Measurements from ENCODE around the gene KLRC4.
"Not testable (repeated sequence)": the region's sequence is repeated elsewhere in the genome, so short reads cannot be mapped to it uniquely, and the experiment has no call there.

Gene KLRC4, protein sequence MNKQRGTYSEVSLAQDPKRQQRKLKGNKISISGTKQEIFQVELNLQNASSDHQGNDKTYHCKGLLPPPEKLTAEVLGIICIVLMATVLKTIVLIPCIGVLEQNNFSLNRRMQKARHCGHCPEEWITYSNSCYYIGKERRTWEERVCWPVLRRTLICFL

DNA sequence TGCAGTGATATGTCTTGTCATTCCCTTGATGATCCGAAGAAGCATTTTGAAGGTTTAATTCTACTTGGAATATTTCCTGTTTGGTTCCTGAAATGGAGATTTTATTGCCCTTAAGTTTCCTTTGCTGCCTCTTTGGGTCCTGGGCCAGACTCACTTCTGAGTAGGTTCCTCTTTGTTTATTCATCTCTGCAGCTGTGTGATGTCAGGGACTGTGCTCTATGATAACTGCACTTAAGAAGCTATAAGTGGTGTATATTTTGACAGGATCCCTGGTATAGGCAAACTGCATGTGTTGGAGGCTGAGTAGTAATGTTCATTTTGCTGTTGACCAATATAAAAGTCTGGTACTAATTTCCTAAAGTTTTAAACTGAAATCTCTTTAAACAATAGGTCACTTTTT lies at the start of gene KLRC4:
TSS of gene KLRC4 (minus strand) at position 366 of the 400 bp plus-strand sequence. CDS start at position 184, 182 bp downstream.
- DNase-seq, result peak; percentile 8 to 66 (median 58)

DNA sequence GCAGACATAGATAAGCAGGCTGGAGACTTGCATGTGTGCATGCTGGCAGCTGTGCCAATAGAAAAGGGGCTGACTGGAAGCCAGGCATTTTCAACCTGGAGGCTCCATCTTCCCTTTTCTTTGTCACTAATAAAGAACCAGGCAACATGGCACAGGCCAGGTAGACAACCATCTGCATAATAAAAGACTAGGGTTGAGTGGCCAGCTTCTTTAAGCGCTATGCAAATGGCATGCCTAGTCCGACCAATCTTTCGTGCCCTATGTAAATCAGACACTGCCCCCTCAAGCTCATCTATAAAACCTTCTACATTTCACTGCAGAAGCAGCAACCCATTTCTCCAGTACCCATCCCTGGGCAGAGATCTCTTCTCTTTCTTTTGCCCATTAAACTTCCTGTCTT lies 48.2 kb upstream of the KLRC4 start:
- DNase-seq, result no peak

DNA sequence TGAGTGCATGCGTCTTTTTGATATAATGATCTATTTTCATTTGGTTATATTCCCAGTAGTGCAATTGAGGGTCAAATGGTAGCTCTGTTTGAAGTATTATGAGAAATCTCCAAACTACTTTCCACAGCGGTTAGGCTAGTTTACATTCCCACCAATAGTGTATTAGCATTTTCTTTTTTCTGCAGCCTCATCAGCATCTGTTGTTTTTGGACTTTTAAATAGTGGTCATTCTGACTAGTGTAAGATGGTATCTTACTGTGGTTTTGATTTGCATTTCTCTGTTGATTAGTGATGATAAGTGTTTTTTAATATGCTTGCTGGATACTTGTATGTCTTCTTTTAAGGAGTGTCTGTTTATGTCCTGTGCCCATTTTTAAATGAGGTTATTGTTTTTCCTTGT lies 47.3 kb upstream of the KLRC4 start:
- DNase-seq, result no peak

DNA sequence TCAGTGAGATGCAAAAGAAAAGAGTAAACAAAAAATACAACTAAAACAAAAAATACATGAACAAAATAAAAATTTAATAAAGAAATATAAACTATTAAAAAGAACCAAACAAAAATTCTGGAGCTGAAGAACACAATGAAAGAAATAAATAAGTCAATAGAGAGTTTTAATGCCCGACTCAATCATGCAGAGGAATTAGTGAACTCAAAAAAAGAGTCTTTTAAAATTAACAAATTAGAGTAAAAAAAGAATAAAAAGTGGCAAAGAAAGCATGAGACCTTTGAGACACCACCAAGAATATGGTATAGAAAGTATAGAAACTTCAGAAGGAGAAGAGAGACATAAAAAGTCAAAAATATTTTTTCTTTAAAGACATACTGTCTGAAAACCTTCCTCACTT lies 46.2 kb upstream of the KLRC4 start:
- no peak for DNase-seq

DNA sequence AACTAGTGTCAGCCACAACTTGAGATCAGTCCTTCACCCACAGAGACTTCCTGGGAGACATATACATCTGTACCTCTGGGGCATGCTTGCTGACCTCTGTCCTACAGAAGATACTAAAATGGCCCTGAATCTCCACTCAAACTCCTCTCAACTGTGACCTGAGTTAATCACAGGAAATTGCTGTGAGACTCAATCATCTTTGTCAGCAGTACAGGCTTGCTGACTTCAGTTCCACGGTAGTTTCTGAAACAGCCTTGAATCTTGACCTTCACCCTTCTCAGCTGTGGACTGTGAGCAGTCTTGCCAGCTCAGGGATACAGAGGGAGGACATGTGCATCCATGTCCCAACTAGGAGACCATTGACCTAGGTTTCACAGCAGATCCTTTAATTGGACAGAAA lies 45.0 kb upstream of the KLRC4 start:
- no peak for DNase-seq

DNA sequence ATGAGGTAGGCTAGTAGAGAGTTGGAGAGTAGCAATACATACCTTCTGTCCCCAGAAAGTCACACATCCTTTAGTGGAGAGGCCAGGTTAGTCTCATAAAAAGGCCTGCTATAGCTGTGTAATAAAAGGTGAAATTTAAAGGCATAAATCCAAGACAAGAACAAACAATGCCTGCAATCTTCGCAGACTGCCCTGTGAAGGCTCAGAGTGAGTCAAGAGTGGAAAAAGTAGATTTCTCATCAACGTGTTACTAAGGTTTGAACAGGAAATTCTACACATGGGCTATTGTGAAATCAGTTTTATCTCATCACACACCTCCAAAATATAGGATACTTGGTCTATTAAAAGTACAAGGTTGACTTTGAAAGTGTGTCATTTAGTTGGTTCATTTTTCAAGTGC lies 43.6 kb upstream of the KLRC4 start, which contains the start of gene KLRC1:
TSS of gene KLRC1 (minus strand) at position 222 of the 400 bp plus-strand sequence. CDS start 2,221 bp downstream, outside the sequence.
- DNase-seq, result no peak

DNA sequence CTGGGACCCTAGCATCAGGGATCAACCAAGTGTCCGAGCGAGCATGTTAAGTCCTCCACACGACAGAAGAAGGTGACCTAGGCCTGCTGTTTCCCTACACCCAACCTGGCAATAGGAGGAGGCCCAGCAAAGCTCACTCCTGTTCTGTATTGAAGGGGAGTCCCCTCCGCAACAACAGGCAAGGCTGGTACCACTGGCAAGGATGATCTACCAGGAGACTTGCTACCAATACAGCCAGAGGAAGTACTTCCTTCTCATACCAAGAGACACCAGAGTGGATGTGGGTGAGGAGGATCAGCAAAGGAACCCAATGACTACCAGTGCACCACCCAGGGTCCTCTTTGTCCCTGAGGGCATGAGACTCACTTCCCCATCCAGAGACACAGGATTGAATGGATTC lies 38.7 kb upstream of the KLRC4 start:
- DNase-seq, result no peak

DNA sequence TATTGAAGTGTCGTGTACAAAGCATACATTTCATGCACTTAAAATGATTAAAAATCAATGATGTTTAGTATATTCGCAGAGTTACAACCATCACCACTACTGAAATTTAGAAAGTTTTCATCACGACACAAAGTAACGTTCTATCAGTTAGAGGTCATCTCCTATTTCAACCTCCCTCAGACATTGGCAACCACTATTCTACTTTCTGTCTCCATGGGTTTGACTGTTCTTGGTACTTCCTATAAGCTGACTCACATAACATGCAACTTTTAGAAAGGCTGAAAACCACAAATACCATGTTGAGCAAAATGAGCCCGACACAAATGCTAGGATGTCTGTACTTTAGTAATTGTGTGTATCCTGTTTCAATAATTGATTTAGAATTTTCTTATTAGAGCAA lies 36.5 kb upstream of the KLRC4 start:
- DNase-seq, result not testable (repeated sequence)

DNA sequence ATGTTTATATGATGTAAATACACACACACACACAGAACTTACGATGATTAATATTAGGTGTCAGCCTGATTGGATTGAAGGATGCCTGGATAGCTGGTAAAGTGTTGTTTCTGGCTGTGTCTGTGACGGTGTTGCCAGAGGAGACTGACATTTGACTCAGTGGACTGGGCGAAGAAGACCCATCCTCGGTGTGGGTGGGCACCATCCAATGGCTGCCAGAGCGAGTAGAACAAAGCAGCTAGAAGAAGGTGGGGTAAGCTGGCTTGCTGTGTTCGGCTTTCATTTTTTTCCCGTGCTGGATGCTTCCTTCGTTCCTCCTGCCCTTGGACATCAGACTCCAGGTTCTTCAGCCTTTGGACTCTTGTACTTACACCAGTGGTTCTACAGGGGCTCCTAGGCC lies 31.6 kb upstream of the KLRC4 start:
- not testable (repeated sequence) for DNase-seq

DNA sequence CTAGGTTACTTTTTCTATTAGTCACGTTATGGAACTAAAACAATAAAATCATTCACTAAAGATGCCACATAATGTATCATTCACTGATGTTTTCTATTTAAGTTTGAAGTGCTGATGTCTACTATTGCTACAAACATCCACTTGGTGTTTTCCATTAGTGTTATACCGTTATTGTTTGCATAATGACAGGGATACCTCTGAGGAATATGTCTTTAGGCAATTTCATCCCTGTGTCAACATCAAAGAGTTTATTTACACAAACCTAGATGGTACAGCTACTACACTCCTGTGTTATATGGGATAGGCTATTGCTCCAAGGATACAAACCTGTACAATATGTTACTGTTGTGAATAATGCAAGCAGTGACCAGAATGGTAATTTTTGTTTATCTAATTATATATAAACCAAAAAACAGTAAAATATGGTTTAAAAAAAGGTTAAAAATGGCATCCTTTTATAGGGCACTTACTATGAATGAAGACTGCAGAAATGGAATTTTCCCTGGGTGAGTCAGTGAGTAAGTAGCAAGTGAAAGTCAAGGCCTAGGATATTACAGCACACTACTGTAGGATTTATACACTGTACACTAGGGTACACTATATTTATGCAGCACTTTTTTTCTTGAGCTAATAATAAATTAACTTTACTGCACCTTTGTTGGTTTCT lies 30.2 kb upstream of the KLRC4 start:
- DNase-seq, result peak; percentile 28 to 86 (median 29)

DNA sequence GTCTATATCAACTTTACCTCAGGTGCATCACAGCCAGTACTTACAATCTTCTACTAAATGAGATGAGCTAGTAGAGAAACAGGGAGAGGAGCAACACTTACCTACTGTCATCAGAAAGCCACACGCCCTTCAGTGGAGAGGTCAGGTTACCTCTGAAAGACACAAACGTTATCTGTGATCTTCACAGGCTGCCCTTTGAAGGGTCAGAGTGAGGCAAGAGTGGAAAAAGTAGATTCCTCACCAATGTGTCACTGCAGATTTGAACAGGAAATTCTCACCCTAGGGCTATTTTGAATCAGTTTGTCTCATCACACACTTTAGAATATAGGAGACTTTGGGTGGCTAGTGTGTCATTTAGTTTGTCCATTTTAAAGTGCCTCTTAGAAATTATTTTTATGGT lies 28.0 kb upstream of the KLRC4 start:
- DNase-seq, result not testable (repeated sequence)

DNA sequence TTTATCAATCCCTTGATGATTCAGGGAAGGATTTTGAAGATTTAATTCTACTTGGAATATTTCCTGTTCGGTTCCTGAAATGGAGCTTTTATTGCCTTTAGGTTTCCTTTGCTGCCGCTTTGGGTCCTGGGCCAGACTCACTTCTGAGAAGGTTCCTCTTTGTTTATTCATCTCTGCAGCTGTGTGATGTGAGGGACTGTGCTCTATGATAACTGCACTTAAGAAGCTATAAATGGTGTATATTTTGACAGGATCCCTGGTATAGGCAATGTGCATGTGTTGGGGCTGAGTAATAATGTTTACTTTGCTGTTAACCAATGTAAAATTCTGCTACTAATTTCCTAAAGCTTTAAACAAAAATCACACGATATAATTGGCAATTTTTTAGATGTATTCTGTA lies 26.3 kb upstream of the KLRC4 start, which contains the start of gene KLRC2:
TSS of gene KLRC2 (minus strand) at position 195 of the 400 bp plus-strand sequence. CDS start at position 171, 24 bp downstream.
- DNase-seq, result peak; percentile 35 to 75 (median 55)

DNA sequence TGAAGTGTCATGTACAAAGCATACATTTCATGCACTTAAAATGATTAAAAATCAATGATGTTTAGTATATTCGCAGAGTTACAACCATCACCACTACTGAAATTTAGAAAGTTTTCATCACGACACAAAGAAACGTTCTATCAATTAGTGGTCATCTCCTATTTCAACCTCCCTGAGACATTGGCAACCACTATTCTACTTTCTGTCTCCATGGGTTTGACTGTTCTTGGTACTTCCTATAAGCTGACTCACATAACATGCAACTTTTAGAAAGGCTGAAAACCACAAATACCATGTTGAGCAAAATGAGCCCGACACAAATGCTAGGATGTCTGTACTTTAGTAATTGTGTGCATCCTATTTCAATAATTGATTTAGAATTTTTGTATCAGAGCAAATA lies 21.1 kb upstream of the KLRC4 start:
- not testable (repeated sequence) for DNase-seq

DNA sequence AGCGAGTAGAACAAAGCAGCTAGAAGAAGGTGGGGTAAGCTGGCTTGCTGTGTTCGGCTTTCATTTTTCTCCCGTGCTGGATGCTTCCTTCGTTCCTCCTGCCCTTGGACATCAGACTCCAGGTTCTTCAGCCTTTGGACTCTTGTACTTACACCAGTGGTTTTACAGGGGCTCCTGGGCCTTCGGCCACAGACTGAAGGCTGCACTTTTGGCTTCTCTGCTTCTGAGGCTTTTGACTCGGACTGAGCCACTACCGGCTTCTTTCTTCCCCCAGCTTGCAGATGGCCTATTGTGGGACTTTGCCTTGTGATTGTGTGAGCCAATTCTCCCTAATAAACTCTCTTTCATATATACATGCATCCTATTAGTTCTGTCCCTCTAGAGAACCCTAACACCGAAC lies 16.4 kb upstream of the KLRC4 start:
- DNase-seq, result not testable (repeated sequence)

DNA sequence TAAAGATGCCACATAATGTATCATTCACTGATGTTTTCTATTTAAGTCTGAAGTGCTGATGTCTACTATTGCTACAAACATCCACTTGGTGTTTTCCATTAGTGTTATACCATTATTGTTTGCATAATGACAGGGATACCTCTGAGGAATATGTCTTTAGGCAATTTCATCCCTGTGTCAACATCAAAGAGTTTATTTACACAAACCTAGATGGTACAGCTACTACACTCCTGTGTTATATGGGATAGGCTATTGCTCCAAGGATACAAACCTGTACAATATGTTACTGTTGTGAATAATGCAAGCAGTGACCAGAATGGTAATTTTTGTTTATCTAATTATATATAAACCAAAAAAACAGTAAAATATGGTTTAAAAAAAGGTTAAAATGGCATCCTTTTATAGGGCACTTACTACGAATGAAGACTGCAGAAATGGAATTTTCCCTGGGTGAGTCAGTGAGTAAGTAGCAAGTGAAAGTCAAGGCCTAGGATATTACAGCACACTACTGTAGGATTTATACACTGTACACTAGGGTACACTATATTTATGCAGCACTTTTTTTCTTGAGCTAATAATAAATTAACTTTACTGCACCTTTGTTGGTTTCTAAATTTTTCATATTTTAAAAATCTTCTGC lies 14.8 kb upstream of the KLRC4 start:
- peak in 1 of 3 experiments; percentile 57 for DNase-seq

DNA sequence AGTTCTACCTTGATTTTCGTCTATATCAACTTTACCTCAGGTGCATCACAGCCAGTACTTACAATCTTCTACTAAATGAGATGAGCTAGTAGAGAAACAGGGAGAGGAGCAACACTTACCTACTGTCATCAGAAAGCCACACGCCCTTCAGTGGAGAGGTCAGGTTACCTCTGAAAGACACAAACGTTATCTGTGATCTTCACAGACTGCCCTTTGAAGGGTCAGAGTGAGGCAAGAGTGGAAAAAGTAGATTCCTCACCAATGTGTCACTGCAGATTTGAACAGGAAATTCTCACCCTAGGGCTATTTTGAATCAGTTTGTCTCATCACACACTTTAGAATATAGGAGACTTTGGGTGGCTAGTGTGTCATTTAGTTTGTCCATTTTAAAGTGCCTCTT lies 12.6 kb upstream of the KLRC4 start:
- DNase-seq, result not testable (repeated sequence)

DNA sequence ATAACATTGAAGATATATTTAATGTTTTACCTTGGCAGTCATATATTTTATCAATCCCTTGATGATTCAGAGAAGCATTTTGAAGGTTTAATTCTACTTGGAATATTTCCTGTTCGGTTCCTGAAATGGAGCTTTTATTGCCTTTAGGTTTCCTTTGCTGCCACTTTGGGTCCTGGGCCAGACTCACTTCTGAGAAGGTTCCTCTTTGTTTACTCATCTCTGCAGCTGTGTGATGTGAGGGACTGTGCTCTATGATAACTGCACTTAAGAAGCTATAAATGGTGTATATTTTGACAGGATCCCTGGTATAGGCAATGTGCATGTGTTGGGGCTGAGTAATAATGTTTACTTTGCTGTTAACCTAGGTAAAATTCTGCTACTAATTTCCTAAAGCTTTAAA lies 10.8 kb upstream of the KLRC4 start, which contains the start of gene KLRC3:
TSS of gene KLRC3 (minus strand) at position 262 of the 400 bp plus-strand sequence. CDS start at position 217, 45 bp downstream.
- DNase-seq, result peak in 1 of 3 experiments; percentile 57

DNA sequence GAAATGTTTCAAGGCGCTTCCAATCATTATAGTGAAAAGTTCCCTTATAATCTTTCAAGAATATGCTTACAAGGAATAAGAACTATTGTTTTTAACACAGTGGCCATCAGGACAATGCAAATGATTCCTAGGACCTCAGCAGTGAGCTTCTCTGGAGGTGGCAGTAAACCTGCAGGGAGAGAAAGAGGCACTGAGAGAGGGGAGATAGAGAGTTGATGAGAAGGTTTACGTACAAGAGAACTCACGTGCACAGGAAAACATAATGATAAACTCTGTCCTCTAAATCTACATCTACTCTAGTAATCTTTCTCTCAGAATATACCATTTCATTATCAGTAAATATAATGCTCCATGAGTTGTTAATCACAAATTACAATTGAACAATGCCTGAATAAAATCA lies 715 bp downstream of the KLRC4 start:
- peak in 1 of 3 experiments; percentile 23 for DNase-seq

DNA sequence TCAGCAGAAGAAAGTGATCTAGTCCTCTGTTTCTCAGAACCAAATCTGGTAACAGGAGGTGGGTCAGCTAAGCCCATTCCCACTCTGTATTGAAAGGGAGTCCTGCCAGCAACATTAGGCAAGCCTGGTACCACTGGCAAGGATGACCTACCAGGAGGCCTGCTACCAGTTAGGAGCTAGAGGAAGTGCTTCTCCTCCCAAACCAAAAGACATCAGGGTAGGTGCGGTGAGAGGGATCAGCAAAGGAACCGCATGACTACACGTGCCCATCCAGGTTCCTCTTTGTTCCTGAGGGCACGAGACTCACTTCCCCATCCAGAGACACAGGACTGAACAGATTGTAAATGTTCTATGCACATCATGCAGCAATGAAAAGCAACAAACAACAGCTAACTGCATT lies 2.8 kb downstream of the KLRC4 start:
- no peak for DNase-seq

DNA sequence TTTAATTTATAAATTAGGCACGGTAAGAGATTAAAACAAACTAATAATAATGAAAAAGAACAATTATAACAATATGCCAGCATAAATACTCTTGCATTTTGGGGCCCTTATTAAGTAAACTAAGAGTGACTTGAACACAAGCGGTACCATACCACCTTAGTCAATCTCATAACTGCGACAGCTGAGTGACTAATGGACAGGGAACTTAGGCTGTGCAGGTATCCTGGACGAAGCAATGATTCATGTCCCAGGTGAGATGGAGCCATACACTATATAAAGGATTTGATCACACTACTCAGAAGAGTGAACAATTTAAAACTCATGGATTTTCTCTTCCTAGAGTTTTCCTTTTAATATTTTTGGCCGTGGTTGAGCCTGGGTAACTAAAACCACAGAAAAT lies 4.3 kb downstream of the KLRC4 start:
- no peak for DNase-seq

DNA sequence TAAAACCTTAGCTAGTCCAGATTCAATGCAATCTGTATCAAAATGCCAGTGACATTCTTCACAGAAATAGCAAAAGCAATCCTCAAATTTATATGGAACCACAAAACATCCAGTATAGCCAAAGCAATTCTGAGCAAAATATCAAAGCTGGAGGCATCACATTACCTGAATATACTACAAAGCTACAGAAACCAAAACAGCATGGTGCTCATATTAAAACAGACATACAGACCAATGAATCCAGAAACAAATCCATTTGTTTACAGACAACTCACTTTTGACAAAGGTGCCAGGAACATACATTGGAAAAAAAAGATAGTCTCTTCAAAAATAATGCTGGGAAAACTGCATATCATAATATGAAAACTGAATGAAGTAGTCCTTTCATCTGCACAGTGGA lies 4.8 kb downstream of the KLRC4 start:
- no peak for DNase-seq

DNA sequence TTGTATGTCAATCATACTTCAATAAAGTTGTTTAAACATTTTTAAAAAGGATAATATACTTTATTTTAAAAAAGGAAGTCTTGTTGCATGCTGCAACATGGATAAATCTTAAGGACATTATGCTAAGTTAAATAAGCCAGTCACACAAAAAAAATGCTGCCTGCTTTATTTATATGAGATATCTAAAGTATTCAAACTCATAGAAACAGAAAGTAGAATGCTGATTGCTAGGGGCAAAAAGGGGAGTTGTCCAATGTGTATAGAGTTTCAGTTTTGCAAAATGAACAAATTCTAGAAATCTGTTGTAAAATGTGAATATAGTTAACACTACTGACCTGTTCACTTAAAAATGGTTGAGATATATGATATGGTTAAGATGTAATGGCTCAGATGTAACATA lies 8.7 kb downstream of the KLRC4 start:
- no peak for DNase-seq

DNA sequence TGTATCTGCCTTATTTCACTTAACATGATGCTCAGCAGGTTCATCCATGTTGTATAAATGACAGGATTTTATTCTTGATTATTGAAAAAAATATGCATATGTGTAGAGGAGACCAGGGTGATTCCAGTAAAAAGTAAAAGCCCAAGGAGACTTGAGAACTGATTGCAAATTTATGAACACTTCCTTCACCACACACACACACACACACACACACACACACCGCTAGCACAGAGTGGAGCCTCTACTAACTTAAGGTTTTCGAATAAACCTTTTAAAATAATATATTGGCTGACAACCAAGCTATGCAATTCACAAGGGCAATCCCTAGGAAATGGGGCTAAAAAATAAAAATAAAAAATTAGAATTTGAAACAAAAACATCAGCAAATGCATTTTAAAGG lies 11.4 kb downstream of the KLRC4 start:
- DNase-seq, result no peak

DNA sequence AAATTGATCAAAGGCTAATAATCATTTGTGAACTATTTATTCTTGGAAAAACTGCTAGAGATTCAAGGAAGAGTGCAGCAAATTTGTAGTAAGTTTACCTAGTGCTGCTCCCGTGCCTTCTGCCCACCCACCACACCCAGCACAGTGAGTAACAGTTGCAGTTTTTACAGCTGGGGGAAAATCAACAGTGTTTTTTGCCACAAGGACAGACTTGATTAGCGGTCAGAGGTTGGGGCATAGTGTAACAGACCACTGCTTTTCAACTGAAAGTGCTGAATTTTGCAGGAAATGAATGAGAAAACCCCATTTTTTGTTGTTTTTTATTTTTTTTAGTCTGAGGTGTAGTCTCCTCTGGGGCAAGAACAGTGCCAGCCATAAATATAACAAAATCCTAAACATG lies 12.3 kb downstream of the KLRC4 start:
- no peak for DNase-seq

Data from NCI-H1417 (cell line).